Measurements from ENCODE around the gene ZNF236.
"Not testable (repeated sequence)": the region's sequence is repeated elsewhere in the genome, so short reads cannot be mapped to it uniquely, and the experiment has no call there.

ZNF236 gene

GRCh38 chr18:76944346-76944745, 122.0 kb downstream of the ZNF236 start:
- not testable (repeated sequence) for DNase-seq (ENCODE audit: low read depth, low spot score)

- no peak for DNase-seq (ENCODE audit: low read depth, low spot score)
These were observed 126.0 kb downstream of the ZNF236 start for GRCh38 chr18:76948345-76948744.

GRCh38 chr18:76951456-76952247, 129.3 kb downstream of the ZNF236 start:
- DNase-seq (ENCODE audit: low read depth, low spot score) = no peak

- DNase-seq (ENCODE audit: low read depth, low spot score) = no peak
These were observed 130.4 kb downstream of the ZNF236 start for GRCh38 chr18:76952747-76953146.

GRCh38 chr18:76953156-76953555, 130.8 kb downstream of the ZNF236 start:
- no peak for DNase-seq (ENCODE audit: low read depth, low spot score)

GRCh38 chr18:76953583-76954233, 131.4 kb downstream of the ZNF236 start:
- no peak for DNase-seq (ENCODE audit: low read depth, low spot score)

- DNase-seq (ENCODE audit: low read depth, low spot score) = no peak
These were observed 133.3 kb downstream of the ZNF236 start for GRCh38 chr18:76955524-76956170.

- no peak for DNase-seq (ENCODE audit: low read depth, low spot score)
These were observed 134.3 kb downstream of the ZNF236 start for GRCh38 chr18:76956648-76957047.

- DNase-seq (ENCODE audit: low read depth, low spot score) = no peak
These were observed 135.3 kb downstream of the ZNF236 start for GRCh38 chr18:76957384-76958355.

- no peak for DNase-seq (ENCODE audit: low read depth, low spot score)
These were observed 136.5 kb downstream of the ZNF236 start for GRCh38 chr18:76958692-76959341.

- no peak for DNase-seq (ENCODE audit: low read depth, low spot score)
These were observed 137.2 kb downstream of the ZNF236 start for GRCh38 chr18:76959605-76960004.

- no peak for DNase-seq (ENCODE audit: low read depth, low spot score)
These were observed 138.2 kb downstream of the ZNF236 start for GRCh38 chr18:76960528-76961035.

- no peak for DNase-seq (ENCODE audit: low read depth, low spot score)
These were observed 140.5 kb downstream of the ZNF236 start for GRCh38 chr18:76962851-76963250.

GRCh38 chr18:76963936-76964335, 141.6 kb downstream of the ZNF236 start:
- DNase-seq (ENCODE audit: low read depth, low spot score) = no peak

GRCh38 chr18:76965555-76966151, 143.3 kb downstream of the ZNF236 start:
- not testable (repeated sequence) for DNase-seq (ENCODE audit: low read depth, low spot score)

- not testable (repeated sequence) for DNase-seq (ENCODE audit: low read depth, low spot score)
These were observed 144.9 kb downstream of the ZNF236 start for GRCh38 chr18:76967299-76967698.

- no peak for DNase-seq (ENCODE audit: low read depth, low spot score)
These were observed 145.5 kb downstream of the ZNF236 start for GRCh38 chr18:76967721-76968472.

GRCh38 chr18:76970770-76971559, 148.6 kb downstream of the ZNF236 start:
- no peak for DNase-seq (ENCODE audit: low read depth, low spot score)

GRCh38 chr18:76972241-76972640, 149.9 kb downstream of the ZNF236 start:
- DNase-seq (ENCODE audit: low read depth, low spot score) = no peak

All from smooth muscle cell of the brain vasculature (primary cell).